ENCODE results near the gene OVAAL.

GRCh38 chr1:180600343-180600742 lies 41.6 kb downstream of the OVAAL start:
- TF ChIP-seq, protein P1, sequence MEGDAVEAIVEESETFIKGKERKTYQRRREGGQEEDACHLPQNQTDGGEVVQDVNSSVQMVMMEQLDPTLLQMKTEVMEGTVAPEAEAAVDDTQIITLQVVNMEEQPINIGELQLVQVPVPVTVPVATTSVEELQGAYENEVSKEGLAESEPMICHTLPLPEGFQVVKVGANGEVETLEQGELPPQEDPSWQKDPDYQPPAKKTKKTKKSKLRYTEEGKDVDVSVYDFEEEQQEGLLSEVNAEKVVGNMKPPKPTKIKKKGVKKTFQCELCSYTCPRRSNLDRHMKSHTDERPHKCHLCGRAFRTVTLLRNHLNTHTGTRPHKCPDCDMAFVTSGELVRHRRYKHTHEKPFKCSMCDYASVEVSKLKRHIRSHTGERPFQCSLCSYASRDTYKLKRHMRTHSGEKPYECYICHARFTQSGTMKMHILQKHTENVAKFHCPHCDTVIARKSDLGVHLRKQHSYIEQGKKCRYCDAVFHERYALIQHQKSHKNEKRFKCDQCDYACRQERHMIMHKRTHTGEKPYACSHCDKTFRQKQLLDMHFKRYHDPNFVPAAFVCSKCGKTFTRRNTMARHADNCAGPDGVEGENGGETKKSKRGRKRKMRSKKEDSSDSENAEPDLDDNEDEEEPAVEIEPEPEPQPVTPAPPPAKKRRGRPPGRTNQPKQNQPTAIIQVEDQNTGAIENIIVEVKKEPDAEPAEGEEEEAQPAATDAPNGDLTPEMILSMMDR (IDR thresholded peaks at IDR 0.05; ENCODE audit: insufficient read depth, low read length, poor library complexity, severe bottlenecking) = no peak
- TF ChIP-seq EZH2phosphoT487 (conservative IDR thresholded peaks at IDR 0.05; ENCODE audit: low read length) = no peak

Measured in SU-DHL-6 (cell line).